Activated T-helper 1 cell treated with anti-CD3 and anti-CD28 coated beads, Interleukin-12 subunit alpha, Interleukin-12 subunit beta, Interleukin-2, Interleukin-4 antibody, amounts not matched to agents 30 ng/mL and 10 ng/mL and 1 ng/mL, durations not matched to agents 14 hours and 24 hours and 36 hours (primary cell): Measurements from ENCODE around the gene TLNRD1. TPM values are rescaled to one million over a fixed set of nuclear protein-coding genes. Genes with fewer than 3 reads are reported as not detected.

Experiments used
- DNase-seq: peaks from one replicate; pipeline ENCODE4 v3.0.0; 2021; ENCODE audit warnings: low spot score
- H3K27ac Mint-ChIP-seq: one replicate; pipeline ENCODE4 v1.8.0; 2021; ENCODE audit warnings: mild to moderate bottlenecking, mixed read lengths
- H3K27me3 Mint-ChIP-seq: one replicate; pipeline ENCODE4 v1.8.0; 2022; ENCODE audit warnings: mild to moderate bottlenecking, moderate library complexity, mixed read lengths; ENCODE audit not compliant: insufficient read depth
- H3K36me3 Mint-ChIP-seq: one replicate; pipeline ENCODE4 v1.8.0; 2021; ENCODE audit warnings: low read depth, mixed read lengths
- H3K4me1 Mint-ChIP-seq: one replicate; pipeline ENCODE4 v1.8.0; 2021; ENCODE audit warnings: low read depth, mixed read lengths
- H3K4me3 Mint-ChIP-seq: one replicate; pipeline ENCODE4 v1.8.0; 2021; ENCODE audit warnings: mild to moderate bottlenecking, moderate library complexity, mixed read lengths
- H3K9me3 Mint-ChIP-seq: one replicate; pipeline ENCODE4 v1.8.0; 2021; ENCODE audit warnings: mixed read lengths
- intact Hi-C: fragments of 100-400 bp; cut with micrococcal nuclease; formaldehyde crosslinking; loops from one replicate; pipeline ENCODE4 v1.15.1; 2024
- total RNA-seq: library from RNA; stranded (reverse); gene quantifications from 2 replicates; pipeline ENCODE4 v1.2.3, GENCODE V29; 2022

TLNRD1 gene
- total RNA-seq, 1 donor from 2014 or later = 30.2 TPM

DNA sequence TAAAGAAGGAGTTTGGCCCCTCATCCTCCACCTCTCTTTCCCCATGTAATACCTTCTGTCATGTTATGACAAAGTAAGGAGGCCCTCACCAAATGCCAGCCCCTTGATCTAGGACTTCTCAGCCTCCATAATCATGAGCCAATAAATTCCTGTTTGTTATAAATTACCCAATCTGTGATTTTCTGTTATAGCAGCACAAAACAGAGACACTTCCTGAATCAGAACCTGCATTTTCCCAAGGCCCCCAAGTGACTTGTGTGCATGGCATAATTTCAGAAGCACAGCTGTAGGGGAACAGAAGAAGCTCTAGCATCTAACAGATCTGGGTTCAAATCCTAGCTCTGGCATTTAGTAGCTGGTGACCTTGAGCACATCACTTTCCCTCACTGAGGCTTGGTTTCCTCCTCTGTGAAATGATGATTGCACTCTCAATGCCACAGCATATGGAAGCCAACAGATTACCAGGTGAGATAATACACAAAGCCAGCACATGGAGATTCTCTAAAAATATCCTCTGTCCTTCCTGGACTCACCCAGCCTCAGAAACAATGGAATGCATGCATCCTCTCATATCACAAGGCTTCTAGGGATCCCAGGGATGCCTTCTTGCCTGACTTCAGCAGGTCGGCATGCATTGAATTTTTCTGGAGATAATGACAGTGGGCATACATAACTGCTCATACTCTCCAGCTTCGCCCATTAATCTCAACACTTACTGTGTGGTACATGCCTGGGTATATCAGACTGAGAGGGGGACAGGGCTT is 26.3 kb downstream of the TLNRD1 start:
- Mint-ChIP-seq H3K27ac (no peak overlapping the region), H3K36me3 (peaks cover 18% of the 10 kb centered on the region), H3K4me1 (peaks cover 57% of the 10 kb centered on the region), H3K4me3 (no peak overlapping the region), H3K27me3 (peaks cover 1% of the 10 kb centered on the region), H3K9me3 (peaks cover 14% of the 10 kb centered on the region)
- intact Hi-C loops = no loop called here
- no peak for DNase-seq

DNA sequence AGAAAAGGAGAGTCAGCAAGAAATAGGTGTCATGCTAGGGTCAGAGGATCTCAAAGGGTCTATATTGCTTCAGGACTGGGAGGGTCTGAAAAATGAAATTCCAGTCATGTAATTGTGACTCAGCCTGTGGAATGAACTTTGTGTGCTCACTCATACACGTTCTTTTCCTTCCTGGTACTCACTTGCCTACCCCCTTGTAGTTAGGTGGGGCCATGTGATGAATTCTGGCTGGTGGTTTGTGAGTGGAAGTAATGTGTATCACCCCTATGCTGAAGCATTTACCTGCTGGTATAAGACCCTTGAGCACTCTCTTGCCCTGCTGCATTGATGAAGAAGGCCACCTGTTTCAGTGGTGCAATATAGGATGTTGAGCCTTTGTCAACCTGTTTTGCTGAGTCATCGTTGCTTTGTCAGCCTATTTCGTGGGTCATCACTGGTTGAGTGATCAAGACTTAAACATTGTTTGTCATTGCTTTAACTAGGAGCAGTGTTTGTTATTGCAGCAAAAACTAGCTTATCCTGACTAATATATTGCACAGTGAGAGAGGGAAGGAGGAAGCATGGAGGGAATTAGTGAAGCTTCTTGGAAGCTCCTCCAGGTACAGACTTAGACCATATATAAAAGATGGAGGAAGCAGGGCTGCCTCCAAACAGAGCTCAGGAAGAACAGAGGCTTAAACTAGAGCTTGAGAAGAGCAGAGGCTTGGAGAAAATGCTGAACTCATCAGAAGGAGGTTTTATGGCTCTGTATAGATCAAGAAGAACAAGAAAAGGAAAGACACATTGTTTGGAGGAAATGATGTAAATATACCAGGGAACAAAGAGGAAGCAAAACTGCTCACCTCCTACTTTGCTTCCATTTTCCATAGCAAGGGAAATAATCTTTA is 28.9 kb downstream of the TLNRD1 start:
- no peak overlapping the region for H3K27ac Mint-ChIP-seq
- DNase-seq = no peak

GRCh38 chr15:81030301-81030750 is 29.6 kb downstream of the TLNRD1 start:
- peaks cover 43% of the 10 kb centered on the region for H3K4me1 Mint-ChIP-seq
- H3K27ac Mint-ChIP-seq = no peak overlapping the region
- peaks cover 9% of the 10 kb centered on the region for H3K36me3 Mint-ChIP-seq
- DNase-seq = no peak
- peaks cover 14% of the 10 kb centered on the region for H3K9me3 Mint-ChIP-seq
- peaks cover 1% of the 10 kb centered on the region for H3K27me3 Mint-ChIP-seq
- H3K4me3 Mint-ChIP-seq = no peak overlapping the region
- intact Hi-C loops = no loop called here

More for the DNA sequence above, 28.9 kb downstream of the TLNRD1 start:
- H3K36me3 Mint-ChIP-seq = peaks cover 10% of the 10 kb centered on the region
- H3K9me3 Mint-ChIP-seq = peaks cover 14% of the 10 kb centered on the region
- no peak overlapping the region for H3K4me3 Mint-ChIP-seq
- intact Hi-C loops = no loop called here
- peaks cover 49% of the 10 kb centered on the region for H3K4me1 Mint-ChIP-seq
- peaks cover 1% of the 10 kb centered on the region for H3K27me3 Mint-ChIP-seq

GRCh38 chr15:81031203-81031602 is 30.5 kb downstream of the TLNRD1 start:
- DNase-seq = no peak
- Mint-ChIP-seq H3K27ac (no peak overlapping the region), H3K9me3 (peaks cover 14% of the 10 kb centered on the region), H3K4me3 (no peak overlapping the region), H3K36me3 (peaks cover 12% of the 10 kb centered on the region), H3K4me1 (peaks cover 34% of the 10 kb centered on the region), H3K27me3 (peaks cover 2% of the 10 kb centered on the region)
- intact Hi-C loops = no loop called here

DNA sequence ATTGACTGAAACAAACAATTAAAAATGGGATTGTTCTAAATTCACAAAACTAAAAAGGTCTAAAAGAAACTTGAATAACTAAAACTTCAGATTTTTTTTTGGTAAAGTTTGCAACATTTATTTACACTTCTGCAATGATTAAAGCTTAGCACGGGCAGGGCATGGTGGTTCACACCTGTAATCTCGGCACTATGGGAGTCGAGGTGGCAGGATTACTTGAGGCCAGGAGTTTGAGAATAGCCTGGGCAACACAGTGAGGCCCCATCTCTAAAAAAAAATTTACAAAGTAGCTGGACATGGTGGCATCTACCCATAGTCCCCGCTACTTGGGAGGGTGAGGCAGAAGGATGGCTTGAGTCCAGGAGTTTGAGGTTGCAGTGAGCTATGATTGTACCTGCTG is 31.6 kb downstream of the TLNRD1 start:
- Mint-ChIP-seq H3K27me3 (peaks cover 4% of the 10 kb centered on the region), H3K4me3 (no peak overlapping the region), H3K36me3 (peaks cover 12% of the 10 kb centered on the region), H3K27ac (no peak overlapping the region), H3K9me3 (peaks cover 14% of the 10 kb centered on the region), H3K4me1 (peaks cover 25% of the 10 kb centered on the region)
- no peak for DNase-seq
- intact Hi-C loops = no loop called here

GRCh38 chr15:81032818-81033217 is 32.1 kb downstream of the TLNRD1 start:
- Mint-ChIP-seq H3K4me1 (peaks cover 25% of the 10 kb centered on the region), H3K36me3 (peaks cover 12% of the 10 kb centered on the region), H3K4me3 (no peak overlapping the region), H3K27me3 (peaks cover 4% of the 10 kb centered on the region), H3K27ac (no peak overlapping the region), H3K9me3 (peaks cover 14% of the 10 kb centered on the region)
- no peak for DNase-seq
- intact Hi-C loops = no loop called here

DNA sequence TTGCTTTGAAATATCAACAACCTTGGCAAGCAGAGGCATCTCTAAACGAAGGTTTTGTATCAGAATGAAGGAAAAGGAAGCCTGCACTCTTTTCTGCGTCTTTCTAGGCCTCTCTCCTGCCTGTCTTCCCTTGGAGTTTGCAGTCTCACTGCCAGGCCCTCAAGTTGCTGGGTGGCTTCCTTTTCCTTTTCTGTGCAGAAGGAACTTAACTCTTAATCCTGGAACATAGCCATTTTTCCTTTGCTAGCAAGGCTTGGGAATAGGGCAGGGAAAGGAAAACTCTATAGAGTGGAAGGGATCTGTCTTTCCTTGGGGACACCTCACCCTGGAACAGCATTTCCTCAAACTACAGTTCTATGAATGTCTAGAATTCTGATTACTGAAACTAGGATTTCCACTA is 32.8 kb downstream of the TLNRD1 start:
- Mint-ChIP-seq H3K9me3 (peaks cover 14% of the 10 kb centered on the region), H3K27me3 (peaks cover 4% of the 10 kb centered on the region), H3K36me3 (peaks cover 12% of the 10 kb centered on the region), H3K4me3 (no peak overlapping the region), H3K4me1 (peaks cover 25% of the 10 kb centered on the region), H3K27ac (no peak overlapping the region)
- intact Hi-C loops = no loop called here
- DNase-seq = no peak

- Mint-ChIP-seq H3K4me1 (peaks cover 12% of the 10 kb centered on the region), H3K36me3 (peaks cover 3% of the 10 kb centered on the region), H3K4me3 (no peak overlapping the region), H3K9me3 (no peaks in the 10 kb centered on the region), H3K27ac (no peak overlapping the region), H3K27me3 (peaks cover 5% of the 10 kb centered on the region)
- no peak for DNase-seq
- intact Hi-C loops = loop anchor here (2.0 kb wide), 1 partner anchor 15 kb away; no protein-coding TSS in a partner anchor
Measured at GRCh38 chr15:81037952-81038743, 37.4 kb downstream of the TLNRD1 start.

- peaks cover 3% of the 10 kb centered on the region for H3K36me3 Mint-ChIP-seq
- no peak for DNase-seq
- H3K4me3 Mint-ChIP-seq = no peak overlapping the region
- intact Hi-C loops = loop anchor here (2.0 kb wide), 1 partner anchor 16 kb away; no protein-coding TSS in a partner anchor
- H3K4me1 Mint-ChIP-seq = peaks cover 22% of the 10 kb centered on the region
- peaks cover 5% of the 10 kb centered on the region for H3K27me3 Mint-ChIP-seq
- no peaks in the 10 kb centered on the region for H3K9me3 Mint-ChIP-seq
- no peak overlapping the region for H3K27ac Mint-ChIP-seq
Measured at GRCh38 chr15:81038975-81039607, 38.4 kb downstream of the TLNRD1 start.

DNA sequence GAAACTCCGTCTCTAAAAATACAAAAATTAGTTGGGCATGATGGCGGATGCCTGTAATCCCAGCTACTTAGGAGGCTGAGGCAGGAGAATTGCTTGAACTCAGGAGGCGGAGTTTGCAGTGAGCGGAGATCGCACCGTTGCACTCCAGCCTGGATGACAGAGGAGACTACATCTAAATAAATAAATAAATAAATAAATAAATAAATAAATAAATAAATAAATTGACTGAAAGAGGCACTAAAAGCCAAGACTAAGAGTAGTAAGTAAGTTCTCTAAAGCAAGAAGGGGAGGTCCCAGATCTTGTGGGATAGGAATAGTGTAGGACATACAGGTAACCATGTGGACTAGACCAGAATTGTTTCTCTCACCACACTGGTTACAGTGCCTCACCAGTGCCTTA is 40.0 kb downstream of the TLNRD1 start:
- Mint-ChIP-seq H3K27me3 (peaks cover 5% of the 10 kb centered on the region), H3K36me3 (peaks cover 1% of the 10 kb centered on the region), H3K4me1 (peaks cover 23% of the 10 kb centered on the region), H3K4me3 (no peak overlapping the region), H3K9me3 (peaks cover 2% of the 10 kb centered on the region), H3K27ac (no peak overlapping the region)
- DNase-seq = no peak
- intact Hi-C loops = no loop called here

GRCh38 chr15:81043281-81043934 is 42.7 kb downstream of the TLNRD1 start:
- Mint-ChIP-seq H3K4me3 (no peak overlapping the region), H3K27me3 (peaks cover 2% of the 10 kb centered on the region), H3K9me3 (peaks cover 10% of the 10 kb centered on the region), H3K36me3 (no peaks in the 10 kb centered on the region), H3K27ac (no peak overlapping the region), H3K4me1 (peaks cover 23% of the 10 kb centered on the region)
- intact Hi-C loops = no loop called here
- DNase-seq = no peak
